CD4-positive, alpha-beta T cell treated with Interleukin-15 for 1 hour (primary cell): ENCODE data around the gene TTC13.

Experiments used
- DNase-seq: peaks from one replicate; pipeline ENCODE4 v3.0.0-alpha.2; 2020

Gene TTC13

DNA sequence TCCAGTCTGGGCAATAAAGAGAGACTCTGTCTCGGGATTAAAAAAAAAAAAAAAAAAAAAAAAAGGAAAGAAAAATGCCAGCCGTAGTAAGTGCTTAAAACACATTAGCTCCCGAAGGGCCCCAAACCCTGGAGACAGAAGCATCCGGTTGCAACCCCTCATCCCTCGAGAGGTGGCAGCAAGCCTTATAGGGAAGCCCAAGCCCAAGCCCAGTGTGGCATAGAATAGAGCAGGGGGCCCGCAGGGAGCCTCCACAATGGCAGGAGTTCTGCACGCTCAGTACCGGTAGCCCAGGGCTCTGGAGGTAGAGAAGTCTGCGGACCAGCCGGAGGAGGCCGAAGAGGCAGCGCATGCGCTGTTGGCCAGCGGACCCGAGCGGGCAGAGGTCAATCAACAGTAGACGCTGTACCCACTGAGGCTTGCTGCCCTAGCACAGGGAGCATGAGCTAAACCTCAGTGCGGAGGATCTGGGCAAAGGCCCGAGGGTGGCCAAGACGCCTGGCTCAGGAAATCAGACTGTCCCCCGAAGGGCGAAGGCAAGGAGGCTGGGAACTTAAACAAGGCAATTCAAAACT, 76.2 kb downstream of the TTC13 start:
- no peak for DNase-seq

DNA sequence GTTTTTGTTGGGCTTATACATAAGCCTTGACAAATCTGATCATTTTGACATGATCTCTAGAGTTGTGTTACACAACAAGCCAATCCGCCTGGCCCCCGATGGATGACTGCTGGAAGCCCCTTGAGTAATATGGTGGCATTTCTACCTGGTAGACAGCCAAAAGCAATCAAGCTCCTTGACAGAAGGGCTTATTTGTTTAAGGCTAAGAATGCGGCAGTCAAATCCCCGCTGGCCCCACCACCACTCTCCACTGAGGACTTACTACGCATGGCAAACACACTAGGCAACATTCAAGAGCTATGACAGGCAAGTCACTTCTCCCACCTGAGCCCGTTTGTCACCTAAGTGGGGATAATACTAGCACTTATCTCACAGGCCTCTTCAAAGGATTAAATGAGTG, 77.0 kb downstream of the TTC13 start:
- no peak for DNase-seq

DNA sequence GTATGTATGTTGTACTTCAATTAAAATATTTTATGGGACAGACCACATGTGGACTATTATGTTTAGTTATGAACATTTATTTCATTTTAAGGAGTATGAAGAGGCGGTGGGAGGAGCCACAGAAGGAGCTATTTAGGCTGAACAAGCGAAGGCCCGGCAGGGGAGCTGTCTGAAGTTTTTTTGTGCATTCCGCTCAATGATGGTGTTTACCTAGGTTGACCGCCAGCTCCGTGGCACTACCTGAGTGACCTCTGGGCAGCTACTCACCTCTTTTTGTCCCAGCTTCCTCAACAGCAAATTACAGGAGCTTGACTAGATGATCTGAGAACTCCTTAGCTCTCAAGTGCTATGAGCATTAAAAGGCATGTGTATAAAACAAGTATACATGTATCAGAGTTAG, 77.7 kb downstream of the TTC13 start:
- no peak for DNase-seq

DNA sequence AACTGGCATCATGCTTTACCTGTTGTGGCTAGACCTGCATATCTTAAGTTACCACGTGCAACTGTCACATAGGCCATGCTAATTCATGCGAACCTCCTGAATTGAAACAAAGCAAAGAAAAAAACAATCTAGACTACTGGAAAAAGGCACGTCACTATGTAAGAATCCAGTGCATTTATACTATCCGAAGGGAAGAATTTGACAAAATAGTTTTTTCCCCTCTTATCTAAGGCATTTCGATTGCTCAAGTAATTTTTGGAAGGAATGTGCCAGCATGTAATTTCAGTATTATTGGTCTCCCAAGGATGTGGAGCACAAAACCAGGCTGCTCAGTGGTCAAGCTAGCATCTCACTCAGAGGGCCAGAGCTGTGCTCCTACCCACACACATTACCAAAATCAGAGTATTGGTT, 78.8 kb downstream of the TTC13 start:
- DNase-seq: no peak

DNA sequence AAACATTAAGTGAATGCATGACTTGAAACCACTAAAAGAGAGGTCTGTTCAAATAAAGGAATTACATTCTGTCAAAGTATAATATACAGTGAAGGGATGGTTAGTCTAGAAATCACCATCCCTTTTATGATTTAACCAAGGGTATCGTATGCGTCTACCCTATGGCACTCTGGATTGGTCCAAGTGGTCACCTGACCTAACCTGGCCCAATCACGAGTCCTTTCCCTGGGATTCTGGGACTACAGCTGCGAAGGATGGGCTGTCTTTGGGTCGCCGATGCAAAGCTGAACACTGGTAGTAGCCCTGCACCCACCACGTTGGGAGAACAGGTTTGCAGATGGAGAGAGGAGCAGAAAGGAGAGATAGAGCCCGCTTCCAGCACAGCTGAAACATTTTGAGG, 79.9 kb downstream of the TTC13 start:
- no peak for DNase-seq

DNA sequence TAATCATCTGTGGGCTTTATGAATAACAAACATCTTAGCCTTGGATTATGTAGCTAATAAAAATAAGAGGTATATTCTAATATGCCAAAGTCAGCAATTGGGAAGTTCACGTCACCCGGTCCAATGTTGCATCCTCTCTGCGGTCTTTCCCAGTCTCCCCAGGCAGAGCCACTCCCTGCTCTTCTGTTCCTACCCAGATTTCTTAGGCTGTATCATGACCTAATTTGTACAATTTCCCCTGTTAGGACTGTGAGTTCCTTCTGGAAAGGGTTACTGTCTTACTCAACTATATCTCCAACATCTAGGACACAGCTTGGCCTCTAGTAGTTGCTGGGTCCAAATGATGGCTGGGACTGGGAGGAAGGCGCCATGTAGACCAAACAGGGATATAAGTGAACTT, 80.5 kb downstream of the TTC13 start:
- DNase-seq: no peak

DNA sequence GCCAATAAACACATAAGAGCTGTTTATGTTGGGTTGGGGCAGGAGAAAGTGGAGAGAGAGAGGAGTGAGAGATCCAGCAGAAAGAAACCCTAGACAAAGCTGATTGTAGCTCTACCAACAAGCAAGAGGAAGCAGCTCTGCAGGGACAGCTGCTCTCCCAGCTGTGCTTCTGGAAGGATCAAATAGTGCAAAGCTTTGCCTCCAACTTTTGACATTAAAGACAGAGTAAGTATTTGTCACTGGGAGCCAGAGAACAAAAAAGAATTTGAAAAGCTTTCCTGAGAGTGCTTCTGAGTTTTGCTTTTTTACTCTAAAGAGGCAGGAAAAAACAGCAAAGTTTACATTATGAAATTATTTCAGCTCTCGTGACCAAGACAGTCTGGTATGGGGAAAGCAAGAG, 81.9 kb downstream of the TTC13 start:
- DNase-seq: no peak

DNA sequence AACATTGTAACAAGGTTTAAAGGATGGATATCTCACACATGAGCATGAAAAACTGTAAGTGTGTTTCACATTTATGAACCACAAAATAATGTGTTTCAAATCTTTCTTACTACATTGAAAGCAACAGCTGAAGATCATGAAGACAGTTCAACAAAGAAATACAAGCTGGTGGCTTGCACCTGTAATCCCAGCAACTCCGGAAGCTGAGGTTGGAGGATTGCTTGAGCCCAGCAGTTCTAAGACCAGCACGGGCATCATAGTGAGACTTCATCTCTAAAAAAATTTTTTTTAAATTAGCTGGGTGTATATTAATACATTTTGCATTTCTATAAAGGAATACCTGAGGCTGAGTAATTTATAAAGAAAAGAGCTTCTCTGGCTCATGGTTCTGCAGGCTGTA, 83.2 kb downstream of the TTC13 start:
- DNase-seq: no peak

DNA sequence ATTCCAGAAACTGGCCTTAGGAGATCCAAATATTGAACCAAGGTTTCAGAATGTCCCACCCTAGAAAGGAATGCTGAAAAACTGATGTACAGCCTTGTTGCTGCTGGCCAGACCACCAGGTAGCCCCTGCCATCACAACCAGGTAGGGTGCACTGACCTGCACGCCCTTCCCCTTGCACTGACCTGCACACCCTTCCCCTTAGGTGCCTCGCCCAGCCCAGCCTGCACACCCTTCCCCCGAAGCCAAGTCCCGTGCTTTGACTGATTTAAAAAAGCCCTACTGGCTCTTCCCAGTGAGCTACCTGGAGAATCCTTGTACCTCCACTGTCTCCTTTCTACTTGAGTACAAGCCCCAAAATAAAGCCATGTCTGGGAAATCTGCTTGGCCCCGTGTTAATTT, 84.0 kb downstream of the TTC13 start:
- DNase-seq: no peak

DNA sequence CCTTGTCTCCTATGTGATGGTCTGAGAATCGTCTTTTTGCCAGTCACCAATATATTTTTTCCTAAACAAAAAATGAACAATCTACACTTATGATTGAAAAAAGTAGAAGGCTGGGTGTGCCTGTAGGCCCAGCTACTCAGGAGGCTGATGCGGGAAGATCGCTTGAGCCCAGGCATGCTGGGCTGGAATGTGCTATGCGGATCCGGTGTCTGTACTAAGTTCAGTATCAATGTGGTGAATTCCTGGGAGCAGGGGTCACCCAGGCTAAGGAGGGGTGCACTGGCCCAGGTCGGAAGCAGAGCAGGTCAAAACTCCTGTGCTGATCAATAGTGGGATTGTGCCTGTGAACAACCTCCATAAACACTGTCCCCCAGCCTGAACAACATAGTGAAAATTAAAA, 84.6 kb downstream of the TTC13 start:
- DNase-seq: no peak

DNA sequence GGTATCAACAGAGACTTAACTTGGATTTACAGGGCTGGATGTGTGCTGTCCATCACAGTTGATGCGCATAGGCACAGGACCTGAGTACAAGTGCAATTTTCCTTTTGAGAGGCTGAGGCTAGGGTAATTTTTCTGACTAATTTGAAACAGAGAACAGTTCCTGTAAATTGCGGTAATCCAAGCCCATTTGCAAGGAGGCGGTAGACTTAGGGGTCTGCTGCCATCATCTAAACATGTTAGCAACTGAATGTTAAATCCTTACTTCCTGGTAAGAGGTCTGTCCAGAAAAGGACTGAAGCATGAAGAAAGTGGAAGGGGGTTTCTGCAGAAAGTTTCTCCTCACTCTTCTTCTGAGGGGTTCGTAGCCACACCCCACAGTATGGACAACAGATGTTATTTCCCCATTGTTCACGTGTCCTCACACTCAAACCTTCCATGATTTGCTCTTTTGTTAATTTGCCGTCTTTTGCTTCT, 86.6 kb downstream of the TTC13 start:
- no peak for DNase-seq

DNA sequence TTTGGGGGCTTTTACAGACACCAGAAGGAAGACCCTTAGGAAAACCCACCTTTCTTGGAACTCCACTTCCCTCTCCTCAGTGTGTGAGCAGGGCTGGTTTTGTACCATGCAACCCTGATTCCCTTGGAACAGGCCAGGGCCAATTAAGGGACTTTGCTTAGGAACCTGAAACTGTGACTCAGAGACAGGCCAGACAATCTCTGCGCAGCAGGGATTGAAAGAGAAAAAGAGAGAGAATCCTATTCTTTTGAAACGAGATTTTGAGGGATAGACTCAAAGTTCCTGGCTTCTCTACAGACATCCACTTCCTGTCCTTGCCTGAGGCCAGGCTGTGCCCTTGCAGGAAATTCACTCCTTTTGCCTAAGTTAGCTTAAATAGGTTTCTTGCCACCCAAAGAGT, 87.2 kb downstream of the TTC13 start:
- DNase-seq: no peak

DNA sequence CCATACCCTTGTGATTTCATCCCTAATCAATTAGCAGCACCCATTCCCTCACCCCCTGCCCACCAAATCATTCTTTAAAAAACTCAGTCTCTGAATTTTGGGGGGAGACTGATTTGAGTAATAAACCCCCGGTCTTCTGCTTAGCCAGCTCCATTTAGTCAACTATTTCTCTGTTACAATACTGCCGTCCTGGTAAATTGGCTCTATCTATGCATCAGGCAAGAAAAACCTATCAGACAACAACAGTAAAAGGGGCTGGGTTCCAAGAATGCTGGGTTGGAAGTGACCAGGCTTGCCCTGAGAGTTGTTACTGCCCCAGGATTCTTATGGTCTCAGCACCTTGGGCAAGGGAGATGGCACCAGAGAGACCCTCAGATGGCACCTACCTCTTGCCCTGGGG, 94.0 kb downstream of the TTC13 start:
- DNase-seq: no peak

DNA sequence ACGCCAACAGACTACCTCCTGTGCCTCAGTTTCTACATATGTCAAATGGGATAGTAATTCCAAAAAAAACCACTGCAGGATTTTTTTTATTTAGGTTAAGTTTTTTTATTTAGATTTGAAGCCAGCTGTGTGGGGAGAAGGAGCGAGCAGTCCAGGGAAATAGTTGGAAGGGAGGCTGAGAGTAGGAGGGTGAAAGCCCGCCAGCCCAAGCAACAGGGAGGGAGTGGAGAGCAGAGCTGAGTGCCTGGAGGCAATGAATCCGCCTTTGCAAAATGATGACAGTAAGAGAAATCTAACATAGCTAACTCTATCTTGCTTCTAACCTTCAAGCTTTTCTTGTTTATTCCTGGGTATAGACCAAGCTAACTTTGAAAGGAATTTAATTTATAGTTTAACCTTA, 94.7 kb downstream of the TTC13 start:
- DNase-seq: no peak

DNA sequence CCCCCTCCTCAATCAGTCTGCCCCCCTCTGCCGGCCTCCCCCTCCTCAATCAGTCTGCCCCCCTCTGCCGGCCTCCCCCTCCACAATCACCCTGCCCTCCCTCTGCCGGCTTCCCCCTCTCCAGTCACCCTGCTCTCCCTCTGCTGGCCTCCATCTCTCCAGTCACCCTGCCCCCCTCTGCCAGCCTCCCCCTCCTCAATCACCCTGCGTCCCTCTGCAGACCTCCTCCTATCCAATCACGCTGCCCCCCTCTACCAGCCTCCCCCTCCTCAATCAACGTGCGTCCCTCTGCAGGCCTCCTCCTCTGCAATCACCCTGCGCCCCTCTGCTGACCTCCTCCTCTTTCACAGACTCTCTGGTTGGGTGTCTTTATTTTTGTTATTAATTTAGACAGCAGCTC, 98.9 kb downstream of the TTC13 start:
- no peak for DNase-seq

DNA sequence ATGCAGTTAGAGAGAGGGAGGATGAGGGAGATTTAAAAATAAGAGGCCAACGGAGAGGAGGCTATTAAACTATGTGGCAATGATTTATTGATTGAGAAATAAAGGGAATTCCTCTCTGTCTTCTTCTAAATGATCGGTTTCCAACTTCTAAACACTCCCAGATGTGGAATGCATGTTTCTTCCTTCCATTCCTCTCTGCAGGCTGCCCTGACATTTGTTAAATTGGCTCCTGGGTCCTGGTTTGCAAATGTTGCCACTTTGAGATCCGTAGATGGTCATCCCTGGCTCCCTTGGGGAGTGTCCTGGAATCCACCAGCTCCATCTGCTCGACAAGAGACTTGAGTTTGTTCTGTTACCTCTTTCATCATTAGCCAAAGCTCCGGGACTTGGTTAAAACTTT, 100.1 kb downstream of the TTC13 start:
- no peak for DNase-seq

DNA sequence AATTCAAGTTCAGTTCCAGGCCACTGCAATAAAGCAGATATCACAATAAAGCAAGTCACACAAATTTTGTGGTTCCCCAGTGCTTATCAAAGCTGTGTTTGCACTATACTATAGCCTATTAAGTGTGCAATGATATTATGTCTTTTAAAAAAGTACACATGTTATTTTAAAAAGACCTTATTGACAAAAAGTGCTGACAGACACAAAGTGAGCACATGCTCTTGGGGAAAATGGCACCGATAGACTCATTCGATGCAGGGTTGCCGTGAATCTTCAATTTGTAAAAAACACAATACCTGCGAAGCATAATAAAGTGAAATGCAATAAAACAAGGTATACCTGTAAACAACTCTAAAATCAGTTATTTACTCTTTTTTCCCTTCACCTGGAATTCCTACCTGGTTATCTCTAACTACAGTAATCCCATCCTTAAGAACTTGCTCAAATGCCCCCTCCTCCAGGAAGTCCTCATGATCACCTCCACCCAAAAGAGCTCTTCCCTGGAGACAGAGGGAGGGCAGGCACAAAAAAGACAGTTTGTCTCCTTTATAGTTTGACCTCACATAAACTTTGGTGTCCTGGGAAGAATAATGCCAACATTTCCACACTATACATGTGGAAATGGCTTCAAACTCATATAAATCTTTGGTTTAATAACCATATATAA, 100.6 kb downstream of the TTC13 start:
- DNase-seq: no peak

DNA sequence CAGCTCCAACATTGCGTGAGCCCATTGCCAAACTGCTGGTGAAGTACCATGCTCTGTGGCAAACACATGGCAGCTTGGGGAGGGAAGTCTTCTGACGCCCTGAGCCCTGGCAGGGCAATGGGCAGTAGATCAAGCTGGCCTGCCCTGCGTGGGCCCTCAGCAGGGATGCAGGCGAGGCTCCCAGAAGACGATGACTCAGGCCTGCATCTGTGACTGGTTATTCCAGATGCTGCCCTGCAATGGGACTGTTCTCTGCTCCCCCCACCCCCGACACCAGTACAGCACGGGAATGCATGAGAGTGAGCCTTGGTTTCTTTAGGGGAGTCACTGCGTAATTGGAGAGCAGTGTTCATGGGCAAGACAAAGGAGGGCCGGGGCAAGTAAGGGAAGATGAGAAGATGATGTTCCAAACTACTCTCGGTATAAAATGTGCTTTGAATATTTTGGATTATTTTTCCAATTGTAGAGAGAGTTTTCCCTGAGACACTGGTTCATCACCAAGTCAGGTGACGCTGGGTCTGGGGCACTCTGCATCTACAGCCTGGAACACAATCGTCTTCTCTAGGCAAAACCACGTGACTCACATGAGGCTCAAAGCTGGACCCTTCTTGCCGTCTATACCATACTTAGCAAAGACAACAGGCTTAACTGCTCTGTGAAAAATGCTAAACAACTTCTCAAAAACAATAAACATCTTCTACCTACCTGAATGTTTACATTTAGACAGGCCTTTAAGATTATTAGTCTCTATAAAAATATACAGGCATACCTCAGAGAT, 101.3 kb downstream of the TTC13 start:
- DNase-seq: no peak

DNA sequence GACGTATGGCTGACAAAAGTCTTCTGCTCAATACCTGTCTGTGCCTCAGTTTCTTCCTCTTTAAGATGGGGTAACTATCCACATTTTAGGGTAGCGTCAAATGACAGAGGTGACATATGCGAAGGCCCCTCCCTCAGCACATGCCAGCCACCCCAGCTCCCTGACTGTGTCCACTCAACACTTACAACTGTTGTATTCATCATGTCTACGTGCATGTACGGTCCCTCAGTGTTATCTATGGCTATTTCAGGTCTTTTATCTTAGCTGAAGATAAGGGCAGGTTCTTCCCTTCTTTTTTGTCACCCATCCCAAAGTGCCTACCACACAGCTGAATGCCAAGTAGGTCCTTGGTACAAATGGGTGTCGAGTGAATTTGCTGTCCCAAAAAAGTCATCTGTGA, 102.0 kb downstream of the TTC13 start:
- DNase-seq: no peak

DNA sequence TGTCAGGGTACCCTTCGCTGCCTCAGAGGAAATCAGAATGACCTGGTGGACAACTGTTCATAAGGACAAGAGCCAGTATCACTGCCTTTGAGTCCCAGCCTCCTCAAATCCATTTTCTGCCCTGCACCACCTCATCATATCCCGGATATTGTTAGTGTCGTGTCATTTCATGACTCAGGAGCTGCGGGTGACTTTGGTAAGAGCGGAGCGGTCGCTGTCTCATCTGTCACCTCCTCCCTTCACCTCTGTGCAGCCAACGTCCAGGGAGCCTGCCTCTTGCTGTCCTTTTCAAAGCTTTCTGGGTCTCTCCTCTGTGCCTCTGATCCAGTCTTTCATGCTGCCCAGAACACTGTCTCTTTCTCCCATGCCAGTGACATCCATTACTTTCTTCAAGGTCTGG, 103.3 kb downstream of the TTC13 start:
- no peak for DNase-seq

DNA sequence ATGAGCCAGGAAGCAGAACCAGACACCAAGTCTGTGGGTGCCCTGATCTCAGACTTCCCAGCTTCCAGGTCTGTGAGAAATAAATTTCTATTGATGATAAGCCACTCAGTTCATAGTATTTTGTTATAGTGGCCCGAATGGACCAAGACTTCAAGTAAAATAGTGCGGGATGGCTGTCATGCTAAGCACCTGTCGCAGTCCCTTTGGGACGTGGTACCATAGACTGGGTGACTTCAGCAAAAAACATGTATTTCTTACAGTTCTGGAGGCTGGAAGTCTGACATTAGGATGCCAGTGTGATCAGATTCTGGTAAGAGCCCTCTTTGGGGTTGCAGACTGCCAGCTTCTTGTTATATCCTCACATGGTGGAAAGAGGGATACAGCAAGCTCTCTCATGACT, 107.7 kb downstream of the TTC13 start:
- no peak for DNase-seq

DNA sequence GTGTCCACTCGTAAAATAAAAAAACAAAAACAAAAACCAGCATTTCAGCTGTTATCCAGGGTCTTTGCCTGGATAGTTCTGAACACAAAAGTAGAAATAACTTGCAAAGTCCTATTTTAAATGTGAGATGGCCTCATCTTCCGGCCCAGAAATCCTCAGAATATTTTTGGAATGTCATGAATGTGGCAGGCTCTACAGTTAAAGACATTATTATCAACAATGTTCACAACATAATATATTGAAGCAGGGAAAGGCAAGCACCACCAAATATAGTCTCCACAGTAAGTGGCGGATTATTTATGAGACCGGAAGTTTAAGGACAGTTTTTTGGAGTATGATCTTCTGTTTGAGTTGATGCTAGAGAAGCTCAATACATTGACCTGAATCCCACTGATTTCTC, 109.2 kb downstream of the TTC13 start:
- DNase-seq: no peak

DNA sequence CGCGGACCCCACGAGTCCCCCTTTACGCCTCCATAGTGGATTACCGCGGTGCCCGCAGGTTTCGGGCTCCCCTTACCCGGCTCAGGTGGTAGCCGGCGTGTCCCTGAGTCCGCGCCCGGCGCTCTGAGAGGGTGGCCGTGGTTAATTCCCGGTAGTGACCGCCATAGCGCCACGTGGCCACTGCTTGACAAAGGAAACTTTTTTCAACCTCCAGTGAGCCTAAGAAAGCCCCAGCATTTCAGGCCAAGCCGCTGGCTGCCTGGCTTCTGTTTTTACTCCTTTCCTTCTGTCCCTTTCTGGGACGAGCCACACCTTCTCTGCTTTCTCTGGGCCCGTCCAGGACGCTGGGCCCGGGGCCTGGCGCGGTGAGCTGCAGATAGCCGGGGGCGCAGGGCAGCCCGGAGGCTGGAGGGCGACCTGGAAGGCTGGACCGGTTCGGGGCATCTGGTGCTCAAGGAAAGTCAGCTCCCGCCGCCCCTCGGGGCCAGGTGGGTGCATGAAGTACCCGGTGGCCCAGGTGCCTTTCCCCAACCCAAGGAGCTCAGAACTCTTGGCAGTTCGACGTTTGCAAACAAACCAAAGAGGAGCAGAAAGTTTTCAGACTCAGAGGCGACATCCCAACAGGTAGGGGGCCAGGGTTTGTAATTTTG, 109.8 kb downstream of the TTC13 start:
- no peak for DNase-seq
